ENCODE results near the gene FBXO46.
"Not testable (repeated sequence)": the region's sequence is repeated elsewhere in the genome, so short reads cannot be mapped to it uniquely, and the experiment has no call there.

The FBXO46 gene

GRCh38 chr19:45739498-45740439 is 9.1 kb upstream of the FBXO46 start:
- Histone ChIP-seq H3K27ac (ENCODE audit: low read depth, low read length) (no peak overlapping the region), H3K36me3 (ENCODE audit: control insufficient read depth, insufficient read depth, low read length) (no peaks in the 10 kb centered on the region)

GRCh38 chr19:45733160-45733810 is 2.6 kb upstream of the FBXO46 start, which contains the start of gene MEIOSIN:
MEIOSIN (plus strand) TSS chr19:45733439; CDS start chr19:45735377, 1,938 bp downstream.
- Histone ChIP-seq H3K9ac (ENCODE audit: low read length) (no peak within 1 kb of the TSS), H3K27ac (ENCODE audit: low read depth, low read length) (no peak within 1 kb of the TSS), H3K4me3 (ENCODE audit: low read length) (no peak within 1 kb of the TSS), H3K4me1 (ENCODE audit: control insufficient read depth, insufficient read depth, low read length) (peaks cover 8% of the 10 kb centered on the region), H3K36me3 (ENCODE audit: control insufficient read depth, insufficient read depth, low read length) (no peaks in the 10 kb centered on the region), H3K27me3 (ENCODE audit: control insufficient read depth, insufficient read depth, low read length) (no peaks in the 10 kb centered on the region)

More at GRCh38 chr19:45739498-45740439, 9.1 kb upstream of the FBXO46 start:
- H3K4me3 ChIP-seq (ENCODE audit: low read length): no peak overlapping the region
- no peaks in the 10 kb centered on the region for H3K4me1 ChIP-seq (ENCODE audit: control insufficient read depth, insufficient read depth, low read length)
- no peaks in the 10 kb centered on the region for H3K27me3 ChIP-seq (ENCODE audit: control insufficient read depth, insufficient read depth, low read length)
- H3K9ac ChIP-seq (ENCODE audit: low read length): no peak overlapping the region

GRCh38 chr19:45729800-45730290 is 851 bp downstream of the FBXO46 start:
- Histone ChIP-seq H3K27ac (ENCODE audit: low read depth, low read length) (peak overlapping the region; percentile 52), H3K9ac (ENCODE audit: low read length) (peak overlapping the region; percentile 42), H3K36me3 (ENCODE audit: control insufficient read depth, insufficient read depth, low read length) (no peaks in the 10 kb centered on the region)

GRCh38 chr19:45728683-45729082 is 2.0 kb downstream of the FBXO46 start:
- not testable (repeated sequence) for H3K27ac ChIP-seq (ENCODE audit: low read depth, low read length); H3K27me3 ChIP-seq (ENCODE audit: control insufficient read depth, insufficient read depth, low read length)

More at GRCh38 chr19:45729800-45730290, 851 bp downstream of the FBXO46 start:
- Histone ChIP-seq H3K27me3 (ENCODE audit: control insufficient read depth, insufficient read depth, low read length) (no peaks in the 10 kb centered on the region), H3K4me3 (ENCODE audit: low read length) (peak overlapping the region; percentile 84), H3K4me1 (ENCODE audit: control insufficient read depth, insufficient read depth, low read length) (peaks cover 8% of the 10 kb centered on the region)

GRCh38 chr19:45720065-45720464 is 10.6 kb downstream of the FBXO46 start:
- H3K4me1 ChIP-seq (ENCODE audit: control insufficient read depth, insufficient read depth, low read length); H3K36me3 ChIP-seq (ENCODE audit: control insufficient read depth, insufficient read depth, low read length); H3K27ac ChIP-seq (ENCODE audit: low read depth, low read length); H3K4me3 ChIP-seq (ENCODE audit: low read length); H3K9ac ChIP-seq (ENCODE audit: low read length); H3K27me3 ChIP-seq (ENCODE audit: control insufficient read depth, insufficient read depth, low read length): not testable (repeated sequence)

More at GRCh38 chr19:45728683-45729082, 2.0 kb downstream of the FBXO46 start:
- H3K4me3 ChIP-seq (ENCODE audit: low read length); H3K9ac ChIP-seq (ENCODE audit: low read length); H3K4me1 ChIP-seq (ENCODE audit: control insufficient read depth, insufficient read depth, low read length); H3K36me3 ChIP-seq (ENCODE audit: control insufficient read depth, insufficient read depth, low read length): not testable (repeated sequence)

- Histone ChIP-seq H3K4me1 (ENCODE audit: control insufficient read depth, insufficient read depth, low read length) (peaks cover 7% of the 10 kb centered on the region), H3K4me3 (ENCODE audit: low read length) (peak overlapping the region; percentile 72), H3K36me3 (ENCODE audit: control insufficient read depth, insufficient read depth, low read length) (no peaks in the 10 kb centered on the region), H3K27me3 (ENCODE audit: control insufficient read depth, insufficient read depth, low read length) (no peaks in the 10 kb centered on the region), H3K27ac (ENCODE audit: low read depth, low read length) (peak overlapping the region; percentile 95), H3K9ac (ENCODE audit: low read length) (peak overlapping the region; percentile 76)
These were observed 12.6 kb downstream of the FBXO46 start for GRCh38 chr19:45717983-45718650.

- Histone ChIP-seq H3K27me3 (ENCODE audit: control insufficient read depth, insufficient read depth, low read length) (no peaks in the 10 kb centered on the region), H3K4me1 (ENCODE audit: control insufficient read depth, insufficient read depth, low read length) (peaks cover 7% of the 10 kb centered on the region), H3K4me3 (ENCODE audit: low read length) (peak overlapping the region; percentile 82), H3K9ac (ENCODE audit: low read length) (peak overlapping the region; percentile 76), H3K27ac (ENCODE audit: low read depth, low read length) (peak overlapping the region; percentile 95), H3K36me3 (ENCODE audit: control insufficient read depth, insufficient read depth, low read length) (peaks cover 2% of the 10 kb centered on the region)
These were observed 13.3 kb downstream of the FBXO46 start for GRCh38 chr19:45717131-45717982.

GRCh38 chr19:45716359-45717130 is 14.2 kb downstream of the FBXO46 start:
- peaks cover 7% of the 10 kb centered on the region for H3K4me1 ChIP-seq (ENCODE audit: control insufficient read depth, insufficient read depth, low read length)
- no peaks in the 10 kb centered on the region for H3K27me3 ChIP-seq (ENCODE audit: control insufficient read depth, insufficient read depth, low read length)
- H3K9ac ChIP-seq (ENCODE audit: low read length): peak overlapping the region; percentile 56
- peaks cover 2% of the 10 kb centered on the region for H3K36me3 ChIP-seq (ENCODE audit: control insufficient read depth, insufficient read depth, low read length)
- peak overlapping the region; percentile 82 for H3K4me3 ChIP-seq (ENCODE audit: low read length)
- peak overlapping the region; percentile 85 for H3K27ac ChIP-seq (ENCODE audit: low read depth, low read length)

GRCh38 chr19:45715139-45715538 is 15.6 kb downstream of the FBXO46 start:
- H3K9ac ChIP-seq (ENCODE audit: low read length): no peak overlapping the region
- no peak overlapping the region for H3K27ac ChIP-seq (ENCODE audit: low read depth, low read length)
- no peaks in the 10 kb centered on the region for H3K27me3 ChIP-seq (ENCODE audit: control insufficient read depth, insufficient read depth, low read length)
- H3K4me3 ChIP-seq (ENCODE audit: low read length): no peak overlapping the region
- peaks cover 2% of the 10 kb centered on the region for H3K36me3 ChIP-seq (ENCODE audit: control insufficient read depth, insufficient read depth, low read length)
- peaks cover 7% of the 10 kb centered on the region for H3K4me1 ChIP-seq (ENCODE audit: control insufficient read depth, insufficient read depth, low read length)

GRCh38 chr19:45713141-45713540 is 17.6 kb downstream of the FBXO46 start:
- H3K4me3 ChIP-seq (ENCODE audit: low read length): no peak overlapping the region
- H3K27ac ChIP-seq (ENCODE audit: low read depth, low read length): no peak overlapping the region
- peaks cover 4% of the 10 kb centered on the region for H3K4me1 ChIP-seq (ENCODE audit: control insufficient read depth, insufficient read depth, low read length)
- no peak overlapping the region for H3K9ac ChIP-seq (ENCODE audit: low read length)
- H3K27me3 ChIP-seq (ENCODE audit: control insufficient read depth, insufficient read depth, low read length): no peaks in the 10 kb centered on the region
- H3K36me3 ChIP-seq (ENCODE audit: control insufficient read depth, insufficient read depth, low read length): peaks cover 2% of the 10 kb centered on the region

- H3K4me1 ChIP-seq (ENCODE audit: control insufficient read depth, insufficient read depth, low read length): no peaks in the 10 kb centered on the region
- H3K4me3 ChIP-seq (ENCODE audit: low read length): no peak overlapping the region
- H3K27me3 ChIP-seq (ENCODE audit: control insufficient read depth, insufficient read depth, low read length): no peaks in the 10 kb centered on the region
- no peak overlapping the region for H3K9ac ChIP-seq (ENCODE audit: low read length)
- peaks cover 2% of the 10 kb centered on the region for H3K36me3 ChIP-seq (ENCODE audit: control insufficient read depth, insufficient read depth, low read length)
- no peak overlapping the region for H3K27ac ChIP-seq (ENCODE audit: low read depth, low read length)
These were observed 18.0 kb downstream of the FBXO46 start for GRCh38 chr19:45712699-45713067.
